ENCODE measurements around the gene SWI5.

DNA sequence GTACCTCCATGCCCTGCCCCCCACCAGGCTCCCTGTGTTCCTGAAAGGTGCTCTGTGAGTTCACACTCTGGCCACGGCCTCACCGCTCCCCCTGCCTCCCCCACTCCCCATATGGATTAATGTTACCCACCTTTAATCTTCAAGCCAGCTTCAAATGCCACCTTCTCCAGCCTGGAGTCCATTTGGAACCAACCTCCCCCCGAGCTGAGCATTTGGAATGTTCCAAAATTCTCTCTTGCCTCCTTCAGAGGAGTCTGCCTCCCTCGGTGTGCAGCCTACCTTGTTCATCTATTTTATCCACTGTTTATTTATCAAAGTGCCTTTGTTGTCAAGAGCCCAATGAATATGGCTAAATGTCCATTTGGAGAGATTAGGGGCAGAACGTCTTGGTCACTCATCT, 4.6 kb upstream of the SWI5 start:
- TF ChIP-seq EZH2phosphoT487 (conservative IDR thresholded peaks at IDR 0.05; ENCODE audit: low read length) (no peak), CTCF (IDR thresholded peaks at IDR 0.05; ENCODE audit: insufficient read depth, low read length, poor library complexity, severe bottlenecking) (no peak)
